GM19240 (cell line): Measurements from ENCODE around the gene NOM1.

Source experiments
- DNase-seq: peaks from one replicate; pipeline ENCODE4 v3.0.0; 2011; ENCODE audit warnings: low spot score; ENCODE audit not compliant: insufficient read length

NOM1 gene

DNA sequence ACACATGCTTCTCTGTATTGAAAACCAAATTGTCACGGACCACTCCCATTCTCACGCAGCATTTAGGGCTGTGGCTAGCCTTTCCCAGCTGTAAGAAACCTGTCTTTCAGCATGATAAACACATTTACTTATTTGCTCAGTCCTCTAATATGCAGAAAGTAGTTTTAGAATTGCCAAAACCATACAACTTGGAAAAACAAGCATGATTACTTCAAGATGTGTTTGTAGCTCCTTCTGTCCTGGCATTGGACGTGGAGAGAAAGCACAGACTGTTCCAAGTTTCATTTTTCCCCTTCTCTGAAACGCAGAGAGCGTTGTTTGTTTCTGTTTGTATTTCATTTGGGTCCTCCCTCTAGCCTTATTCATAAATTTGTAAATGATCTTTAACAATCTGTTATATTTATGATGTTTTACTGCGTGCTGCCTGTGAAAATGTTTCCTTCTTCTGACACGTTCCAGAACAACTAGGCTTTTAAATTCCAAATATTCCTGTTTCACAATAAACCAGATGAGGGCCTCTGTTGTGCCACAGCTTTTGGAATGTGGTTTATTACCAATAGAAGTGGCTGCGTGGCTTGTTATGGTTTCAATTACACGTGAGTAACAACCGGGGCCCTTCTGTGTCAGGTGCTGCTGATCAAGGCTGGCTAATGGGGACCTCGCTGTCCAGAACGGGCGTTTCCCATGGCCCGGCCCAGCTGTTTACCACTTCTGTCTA, 34.8 kb downstream of the NOM1 start:
- DNase-seq = no peak

DNA sequence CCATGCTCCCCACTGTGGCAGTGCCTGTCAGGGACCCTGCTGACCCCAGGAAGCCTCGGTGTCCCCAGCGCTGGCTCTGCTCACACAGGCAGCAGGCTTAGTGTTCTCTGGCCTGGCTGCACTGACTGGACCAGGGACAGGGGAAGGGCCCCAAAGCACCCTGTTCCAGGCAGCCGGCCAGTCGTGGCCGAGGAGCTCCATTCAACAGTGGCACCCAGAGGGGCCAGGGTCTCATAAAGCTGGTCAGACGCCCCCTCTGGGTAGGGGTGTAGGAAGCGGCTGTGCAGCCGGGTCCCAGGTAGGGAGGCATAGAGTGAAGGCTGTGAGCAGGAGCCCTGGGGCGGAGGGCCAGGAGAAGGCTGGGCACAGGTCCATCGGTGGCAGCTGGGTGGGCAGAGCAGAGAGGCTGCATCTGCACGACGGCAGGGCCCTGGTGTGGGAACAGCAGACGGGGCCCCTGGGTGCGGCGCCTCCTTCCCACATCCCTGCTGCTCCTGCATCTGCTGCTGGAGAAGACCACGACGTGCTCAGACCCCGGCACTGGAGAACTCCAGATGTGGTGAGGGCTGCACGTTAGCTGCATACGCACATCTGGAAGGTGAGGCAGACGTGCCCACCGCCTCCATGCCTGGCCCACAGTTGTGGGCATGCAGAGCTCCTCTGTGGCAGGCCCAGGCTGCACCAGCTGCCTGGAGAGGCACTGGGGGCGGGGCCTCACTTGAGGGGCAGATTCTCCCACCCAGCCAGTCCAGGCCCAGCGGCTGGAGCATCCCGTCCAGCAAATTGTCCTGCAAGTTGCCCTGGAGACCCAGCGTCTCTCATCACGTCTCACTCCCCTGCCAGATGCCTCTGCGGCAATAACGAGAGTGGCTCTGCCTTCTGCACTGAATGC, 35.8 kb downstream of the NOM1 start:
- no peak for DNase-seq

DNA sequence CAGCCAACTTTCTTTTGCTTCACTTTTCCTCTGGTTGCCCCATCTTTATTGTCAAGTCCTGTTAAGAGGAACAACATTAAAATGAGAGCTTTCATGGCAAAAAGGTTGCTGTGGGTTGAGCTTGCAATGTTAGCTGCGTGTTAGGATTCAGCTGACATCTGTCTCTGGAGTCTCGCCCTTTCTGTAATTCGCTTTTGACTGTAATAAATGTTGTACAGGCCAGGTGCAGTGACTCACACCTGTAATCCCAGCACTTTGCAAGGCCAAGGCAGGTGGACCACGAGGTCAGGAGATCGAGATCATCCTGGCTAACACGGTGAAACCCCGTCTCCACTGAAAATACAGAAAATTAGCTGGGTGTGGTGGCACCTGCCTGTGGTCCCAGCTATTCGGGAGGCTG, 36.9 kb downstream of the NOM1 start:
- no peak for DNase-seq

DNA sequence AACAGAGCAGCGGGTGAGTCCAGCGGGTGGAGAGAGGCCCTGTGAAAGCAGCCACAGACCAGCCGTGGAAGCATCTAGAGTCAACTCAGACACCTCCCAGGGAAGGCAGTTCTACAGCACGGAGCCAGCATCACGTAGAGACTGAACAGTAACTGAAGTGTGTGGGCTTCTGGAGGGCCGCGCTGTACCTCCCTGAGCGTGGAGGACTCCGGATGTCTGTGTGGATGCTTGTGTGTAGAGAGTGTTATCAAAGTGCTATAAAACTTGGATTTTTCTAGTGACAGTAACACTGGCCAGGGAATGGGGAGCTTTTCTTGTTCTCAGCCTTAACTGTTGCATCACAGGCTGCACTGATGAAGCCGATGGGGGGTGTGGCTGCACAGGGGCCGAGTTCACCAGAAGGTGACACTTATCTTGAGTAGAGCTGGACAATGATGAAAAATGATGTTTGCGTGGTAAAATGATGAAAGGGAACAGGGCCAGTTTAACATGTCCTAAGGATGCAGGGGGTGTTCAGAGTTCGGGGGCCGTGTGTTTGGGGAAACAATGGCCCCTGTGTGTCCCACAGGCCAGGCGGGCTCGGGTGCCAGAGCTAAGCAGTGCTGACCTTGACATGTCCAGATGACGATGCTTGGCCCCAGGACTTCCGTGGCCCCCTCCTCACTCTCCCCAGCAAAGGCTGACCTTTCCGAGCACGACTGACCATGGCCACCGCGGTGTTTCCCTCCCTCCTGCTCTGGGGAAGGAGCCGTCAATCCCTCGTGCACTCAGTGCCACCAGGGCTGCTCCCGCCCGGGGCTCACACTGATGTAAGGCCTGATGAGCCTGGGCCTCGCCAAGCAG, 39.1 kb downstream of the NOM1 start:
- no peak for DNase-seq

DNA sequence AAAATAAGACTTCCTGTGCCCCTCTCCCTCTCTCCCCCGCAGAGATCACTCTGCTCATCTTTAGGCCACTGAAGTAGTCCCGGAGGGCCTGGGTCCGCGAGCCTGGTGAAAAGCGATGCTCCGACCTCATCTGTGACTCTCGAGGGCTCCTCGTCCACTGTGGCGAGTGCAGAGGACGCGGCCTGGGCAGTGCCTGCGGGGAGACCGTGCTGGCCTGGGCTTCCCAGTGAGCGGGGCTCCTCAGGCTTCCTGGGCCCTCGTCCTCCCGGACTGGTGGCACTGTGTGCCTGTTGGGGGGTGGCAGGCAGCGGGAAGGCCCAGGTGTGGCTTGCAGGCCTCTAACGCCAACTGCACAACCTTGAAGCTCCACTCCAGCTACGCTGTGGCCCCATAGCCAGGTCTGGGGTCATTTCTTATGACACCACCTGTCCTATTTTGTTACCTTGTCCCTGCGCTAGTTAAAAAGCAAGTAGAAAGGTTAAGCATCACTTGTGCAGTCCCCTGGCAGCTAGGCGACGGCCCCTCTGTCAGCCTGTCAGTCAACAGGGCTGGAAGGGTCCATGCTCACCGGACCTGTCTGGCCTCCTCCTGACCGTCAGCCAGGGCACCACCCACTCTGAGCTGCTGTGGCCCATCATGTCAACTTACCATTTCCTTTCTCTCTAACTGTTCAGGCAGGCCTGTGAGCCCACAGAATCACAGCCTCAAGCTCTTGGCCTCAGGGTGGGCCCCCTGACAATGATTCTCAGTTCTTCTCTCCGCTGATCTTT, 40.4 kb downstream of the NOM1 start:
- no peak for DNase-seq

DNA sequence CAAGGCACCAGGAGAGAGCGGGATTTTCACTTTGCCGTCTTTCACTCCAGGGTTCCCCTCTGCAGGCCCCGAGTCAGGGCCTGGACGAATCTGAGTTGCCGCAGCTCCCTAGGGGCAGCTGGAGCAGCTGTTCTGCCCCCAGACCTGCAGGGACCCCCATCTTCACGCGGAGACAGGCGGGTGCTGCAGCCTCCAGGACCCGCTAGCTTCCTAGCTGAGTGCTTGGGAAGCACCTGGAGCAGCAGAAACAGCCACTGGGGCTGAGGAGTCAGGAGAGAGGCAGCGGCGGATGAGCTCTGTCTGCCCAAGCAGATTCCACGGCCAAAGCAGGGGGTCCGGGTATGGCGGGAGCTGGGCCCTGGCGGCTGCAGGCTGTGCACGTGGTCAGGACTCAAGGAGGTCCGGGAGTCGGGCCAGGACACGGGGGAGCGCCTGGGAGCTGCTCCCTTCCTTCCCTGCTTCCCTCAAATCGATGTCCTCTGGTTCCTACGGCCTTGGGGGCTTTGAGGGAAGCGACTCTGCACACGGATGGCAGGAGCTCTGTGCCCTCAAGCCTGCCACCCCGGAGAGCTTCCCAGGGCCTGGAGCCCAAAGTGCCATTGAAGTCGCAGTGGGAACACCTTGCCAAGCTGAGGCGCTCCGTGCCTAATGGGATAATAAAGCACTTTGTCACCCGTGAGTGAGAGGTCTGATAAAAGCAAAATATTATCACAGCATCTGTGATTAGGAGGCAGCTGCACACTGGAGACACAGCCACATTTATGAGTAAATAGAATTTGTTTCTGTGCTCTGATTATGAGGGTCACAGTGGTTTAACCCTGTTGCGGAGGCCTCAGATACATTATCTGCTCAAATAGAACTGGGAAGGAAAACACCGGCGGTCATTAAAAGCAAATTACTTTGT, 43.8 kb downstream of the NOM1 start:
- no peak for DNase-seq

DNA sequence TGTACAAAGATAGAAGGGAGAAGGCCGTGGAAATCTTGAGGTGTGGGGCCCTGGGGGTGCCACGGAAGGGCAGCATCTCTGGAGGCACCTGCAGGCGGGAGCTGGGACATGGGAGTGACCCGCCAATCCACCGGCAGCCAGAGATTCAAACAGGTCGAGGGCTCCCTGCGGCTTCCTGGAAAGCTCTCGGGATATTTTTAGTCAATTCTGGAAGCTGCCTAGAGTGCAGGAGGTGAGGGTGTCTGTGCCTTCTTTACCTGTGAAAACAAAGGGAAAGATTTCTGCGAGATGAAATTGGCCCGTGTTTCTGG, 44.4 kb downstream of the NOM1 start:
- DNase-seq = no peak

DNA sequence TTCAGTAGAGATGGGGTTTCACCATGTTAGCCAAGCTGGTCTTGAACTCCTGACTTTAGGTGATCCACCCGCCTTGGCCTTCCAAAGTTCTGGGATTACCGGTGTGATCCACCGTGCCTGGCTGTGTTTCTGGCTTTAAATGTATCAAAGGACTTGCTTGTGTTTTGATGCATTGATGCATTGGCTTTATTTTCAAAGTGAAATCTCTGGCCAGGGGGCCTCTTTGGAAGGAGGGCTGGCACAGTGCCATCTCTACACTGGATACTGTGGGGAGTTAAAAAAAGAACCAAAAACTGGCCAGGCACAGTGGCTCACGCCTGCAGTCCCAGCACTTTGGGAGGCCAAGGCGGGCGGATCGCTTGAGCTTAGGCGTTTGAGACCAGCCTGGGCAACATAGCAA, 44.9 kb downstream of the NOM1 start:
- no peak for DNase-seq

DNA sequence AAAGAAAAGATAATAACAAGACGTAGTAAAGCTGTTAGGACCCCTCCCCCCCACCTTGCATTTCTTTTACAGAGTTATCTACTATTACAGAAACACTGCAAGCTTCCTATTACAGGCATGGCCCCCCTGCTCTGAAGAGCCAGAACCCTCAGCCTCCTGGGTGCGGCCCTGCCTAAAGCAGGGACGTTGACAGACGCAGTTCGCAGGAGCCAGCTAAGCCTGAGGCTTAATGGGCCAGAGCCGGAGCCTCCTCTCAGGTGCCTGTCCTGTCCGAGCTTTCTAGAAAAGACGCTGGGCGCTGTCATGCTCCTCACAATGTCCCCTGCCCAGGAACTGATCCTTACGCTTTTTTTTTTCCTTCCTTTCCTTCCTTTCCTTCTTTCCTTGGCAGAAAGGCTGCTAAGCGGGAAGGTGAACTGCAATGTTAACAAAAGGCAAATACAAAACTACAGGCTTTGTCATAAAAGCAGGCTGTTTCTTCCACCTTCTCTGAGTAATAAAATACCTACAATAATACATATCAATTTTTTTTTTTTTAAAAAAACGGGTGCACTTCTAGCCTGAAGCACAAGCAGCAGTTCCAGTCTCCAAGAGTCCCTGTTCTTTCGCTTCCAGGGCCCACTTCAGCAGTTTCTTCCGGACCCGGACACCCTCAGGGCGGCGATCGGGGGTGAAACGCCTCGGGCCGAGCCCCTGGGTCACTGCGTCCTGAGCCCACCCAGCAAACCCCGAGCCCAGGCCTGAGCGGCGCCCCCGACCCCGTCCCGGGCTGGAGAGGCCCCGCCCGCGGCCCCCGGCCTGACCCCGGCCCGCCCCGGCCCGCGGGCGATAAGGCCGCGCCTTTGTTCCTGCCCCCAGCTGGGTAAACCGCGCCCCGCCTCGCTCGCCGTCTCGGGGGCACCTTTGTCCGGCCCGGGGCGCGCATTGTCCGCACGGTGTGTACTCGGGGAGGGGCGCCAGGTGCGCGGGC, 49.8 kb downstream of the NOM1 start:
- DNase-seq = no peak

DNA sequence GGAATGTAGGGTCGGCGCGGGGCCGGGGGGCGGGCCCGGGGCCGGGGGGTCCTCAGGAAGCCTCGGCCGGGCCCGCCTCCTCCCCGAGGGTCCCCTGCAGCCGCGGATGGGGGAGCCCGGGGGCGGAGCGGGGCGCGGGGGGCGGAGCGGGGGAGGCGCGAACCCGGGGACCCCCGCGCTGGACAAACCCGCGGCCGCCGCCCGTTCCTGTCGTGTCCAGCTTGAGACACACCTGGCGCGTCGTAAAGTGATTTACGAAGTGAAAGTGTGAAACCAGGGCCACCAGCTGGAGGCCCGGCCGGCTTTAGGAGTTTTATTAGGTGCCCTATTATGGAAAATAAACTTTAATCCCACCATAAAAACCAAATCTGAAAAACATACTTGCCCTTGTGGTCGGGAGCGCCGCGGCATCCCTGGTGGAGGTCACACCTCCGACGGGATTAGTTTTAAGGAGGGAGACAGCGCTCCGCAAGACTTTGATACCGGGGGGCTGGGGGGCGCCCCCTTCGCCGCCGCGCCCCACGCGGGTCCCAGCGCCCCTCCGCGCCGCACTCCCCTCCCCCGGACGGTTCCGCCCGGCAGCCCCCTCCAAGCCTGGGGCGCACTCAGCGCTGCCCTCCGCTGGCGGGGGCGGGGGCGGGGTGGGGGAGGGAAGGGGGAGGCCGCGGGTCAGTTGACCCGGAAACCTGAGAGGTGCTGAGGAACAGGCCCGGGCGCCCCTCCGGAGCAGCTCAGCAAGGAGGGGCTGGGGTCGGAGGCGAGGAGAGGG, 50.6 kb downstream of the NOM1 start:
- no peak for DNase-seq

DNA sequence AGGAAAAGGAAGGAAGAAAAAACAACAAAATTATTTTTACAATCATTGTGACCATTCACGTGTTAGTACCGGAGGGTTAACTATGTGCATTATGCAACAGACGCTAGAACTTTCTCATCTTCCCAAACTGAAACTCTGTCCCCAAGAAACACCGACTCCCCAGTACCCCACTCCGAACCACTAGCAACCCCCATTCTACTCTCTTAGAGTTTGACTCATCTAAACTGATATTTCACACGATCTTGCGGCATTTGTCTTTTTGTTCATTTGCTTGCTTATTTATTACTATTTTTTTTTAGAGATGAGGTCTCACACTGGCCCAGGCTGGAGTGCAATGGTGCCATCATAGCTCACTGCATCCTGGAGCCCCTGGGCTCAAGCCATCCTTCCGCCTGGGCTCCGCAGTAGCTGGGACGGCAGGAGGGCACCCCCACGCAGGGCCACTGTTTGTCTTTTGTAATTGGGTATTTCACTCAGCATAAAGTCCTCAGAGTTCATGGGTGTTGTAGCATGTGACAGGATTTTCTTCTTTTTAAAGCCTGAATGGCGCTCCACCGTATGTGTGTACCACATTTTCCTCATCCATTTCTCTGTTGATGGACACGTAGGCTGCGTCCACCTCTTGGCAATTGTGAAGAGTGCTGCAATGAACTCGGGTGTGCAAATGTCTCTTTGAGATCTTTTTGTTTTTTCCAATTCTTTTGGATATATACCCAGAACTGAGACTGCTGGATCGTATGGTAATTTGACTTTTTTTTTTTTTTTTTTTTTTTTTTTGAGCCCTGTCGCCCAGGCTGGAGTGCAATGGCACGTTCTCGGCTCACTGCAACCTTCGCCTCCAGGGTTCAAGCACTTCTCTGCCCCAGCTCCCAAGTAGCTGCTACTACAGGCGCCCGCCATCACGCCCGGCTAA, 51.5 kb downstream of the NOM1 start:
- no peak for DNase-seq

DNA sequence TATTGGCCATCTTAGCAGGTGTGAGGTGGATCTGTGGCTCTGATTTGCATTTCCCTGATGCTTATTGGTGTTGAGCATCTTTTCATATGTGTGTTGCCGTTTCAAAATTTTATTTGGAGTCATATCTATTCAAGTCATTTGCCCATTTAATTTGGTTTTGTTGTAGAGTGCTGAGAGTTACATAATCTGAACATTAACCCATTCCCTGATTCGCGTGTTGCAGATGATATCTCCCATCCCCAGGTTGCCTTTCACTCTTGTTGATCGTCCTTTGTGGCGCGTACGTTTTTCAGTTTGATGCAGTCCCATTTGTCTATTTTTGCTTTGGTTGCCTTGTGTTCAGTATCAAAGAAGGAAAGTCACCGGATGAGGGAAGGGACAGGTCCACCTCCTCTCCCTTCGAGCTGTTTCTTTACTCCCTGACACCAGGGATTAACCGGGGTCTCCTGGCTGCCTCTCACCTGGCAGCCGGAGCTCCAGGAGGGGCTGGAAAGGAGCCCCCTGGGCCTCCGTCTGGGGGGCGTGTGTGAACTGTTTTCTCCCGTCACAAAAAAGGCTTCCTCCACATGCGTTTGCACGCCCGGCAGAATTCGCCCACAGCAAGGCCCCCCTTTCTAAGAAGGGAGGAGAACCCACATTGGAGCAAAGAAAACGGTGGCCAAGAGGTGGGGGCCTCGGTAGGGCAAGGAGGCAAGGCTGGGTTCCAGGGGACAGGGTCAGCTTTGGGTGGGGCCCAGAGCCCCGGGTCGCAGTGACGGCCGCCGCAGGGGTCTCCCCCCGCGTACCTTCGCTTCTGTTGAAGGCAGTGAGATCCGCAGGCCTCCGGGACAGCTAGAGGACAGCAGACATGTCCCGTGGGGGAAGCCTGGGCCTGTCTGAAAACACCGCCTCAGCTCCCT, 52.7 kb downstream of the NOM1 start:
- no peak for DNase-seq

DNA sequence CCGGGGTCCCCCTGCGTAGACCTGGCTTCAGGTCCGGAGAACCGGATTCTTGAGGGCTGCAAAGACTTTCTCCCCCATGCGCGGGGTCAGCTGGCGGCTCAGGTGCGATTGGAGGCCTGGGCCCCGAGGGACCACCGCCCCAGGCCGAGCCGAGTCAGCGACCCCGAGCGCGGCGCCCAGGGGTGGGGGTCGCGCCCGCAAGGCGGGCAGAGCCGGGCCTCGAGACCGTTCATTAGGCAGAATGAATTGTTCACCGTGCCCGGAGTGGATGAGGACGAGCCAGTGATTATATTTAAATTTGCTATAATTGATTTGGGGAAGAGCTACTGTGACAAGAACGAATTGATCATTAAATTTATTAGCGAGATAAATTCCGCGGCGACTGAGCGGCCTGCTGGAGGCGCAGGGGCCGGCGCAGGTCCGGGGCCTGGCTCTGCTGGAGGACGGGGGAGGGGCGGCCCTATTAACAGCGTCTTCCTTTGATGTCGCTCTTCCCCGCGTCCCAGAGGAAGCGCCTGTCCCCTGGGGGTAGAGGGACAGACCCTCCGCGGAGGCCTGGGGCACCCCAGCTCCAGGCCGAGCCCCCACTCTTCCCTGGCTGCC, 53.4 kb downstream of the NOM1 start:
- no peak for DNase-seq

DNA sequence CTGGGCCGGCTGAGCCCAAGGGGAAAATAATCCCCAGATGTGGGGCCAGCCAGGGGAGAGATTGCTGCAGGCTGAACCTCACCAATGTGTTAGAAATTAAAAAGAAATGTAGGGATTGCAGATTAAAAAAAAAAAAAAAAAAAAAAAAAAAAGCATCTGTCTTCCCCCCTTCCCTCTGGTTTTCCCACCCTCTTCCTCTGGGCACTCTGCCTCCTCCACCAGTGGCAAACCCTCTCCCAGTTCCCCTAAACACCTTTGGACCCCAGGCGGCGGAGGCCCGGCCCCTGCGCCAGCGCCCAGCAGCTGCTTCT, 53.9 kb downstream of the NOM1 start:
- DNase-seq = no peak

DNA sequence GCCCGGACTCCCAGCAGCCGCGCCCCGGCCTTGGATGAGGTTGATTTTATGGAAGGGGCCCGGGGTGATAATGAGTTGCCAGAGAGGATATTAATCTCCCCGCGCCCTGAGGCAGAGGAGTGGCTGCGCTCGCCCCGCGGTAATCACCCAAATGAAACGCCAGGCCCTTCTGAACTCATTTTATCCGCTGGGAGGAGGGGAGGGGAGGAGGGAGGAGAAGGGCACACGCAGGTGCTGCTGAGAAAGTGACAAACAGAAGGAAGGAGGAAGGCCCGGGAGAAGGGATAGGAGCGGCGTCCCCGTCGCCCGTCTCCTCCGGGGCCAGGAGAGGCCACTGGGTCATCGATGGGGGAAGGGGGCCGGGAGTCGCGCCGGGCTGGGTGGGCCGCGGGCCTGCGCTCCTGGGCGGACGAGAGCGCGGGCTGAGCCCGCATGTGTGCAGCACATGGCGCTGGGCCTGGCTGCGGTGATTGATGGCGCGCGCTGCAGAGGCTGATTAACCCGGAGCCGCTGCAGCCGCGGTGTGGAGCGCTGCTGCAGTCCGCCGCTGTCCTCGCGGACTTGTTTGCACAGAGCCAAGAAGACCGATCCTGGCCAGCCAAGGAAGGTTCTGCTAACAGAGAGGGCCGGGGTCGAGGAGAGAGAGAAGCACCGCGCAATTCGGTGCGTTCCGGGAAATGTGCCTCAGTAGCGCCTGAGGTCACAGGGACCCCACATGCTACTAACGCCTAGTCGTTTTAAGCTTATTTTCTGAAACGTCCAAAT, 54.4 kb downstream of the NOM1 start:
- no peak for DNase-seq
